Transverse colon (tissue), 4 donors: ENCODE results near the gene WDR86. TPM values are rescaled to one million over a fixed set of nuclear protein-coding genes. Genes with fewer than 3 reads are reported as not detected.
A peak's percentile ranks its signal among the peaks of the same experiment; 100 is the strongest.

ENCODE experiments used
- DNase-seq: peaks from one replicate; pipeline ENCODE4 v3.0.0-alpha.2; 2019
- H3K27ac ChIP-seq, 4 donors: fragments of 200-600 bp; sonication (generic); 2 replicates each; pipeline ENCODE4 v1.5.1; 2016 to 2018; ENCODE audit warnings: inconsistent platforms in 4 of 4
- H3K27me3 ChIP-seq: fragments of 200-600 bp; sonication (generic); 2 replicates; pipeline ENCODE4 v1.5.1; 2017; ENCODE audit warnings: inconsistent platforms
- H3K36me3 ChIP-seq, 4 donors: fragments of 200-600 bp; sonication (generic); 2 replicates each; pipeline ENCODE4 v1.5.1; 2017 to 2019; ENCODE audit warnings: inconsistent platforms in 4 of 4
- H3K4me1 ChIP-seq, 4 donors: fragments of 200-600 bp; sonication (generic); 2 replicates each; pipeline ENCODE4 v1.5.1; 2017 to 2020; ENCODE audit warnings: inconsistent platforms in 4 of 4
- H3K4me3 ChIP-seq, 4 donors: fragments of 200-600 bp; sonication (generic); 1 replicate in 1 of 4; 2 replicates in 3 of 4; pipeline versions ENCODE4 v1.5.1 to v1.6.1; 2017 to 2019; ENCODE audit warnings: inconsistent platforms in 4 of 4
- H3K9me3 ChIP-seq, 2 donors: fragments of 200-600 bp; sonication (generic); 2 replicates each; pipeline ENCODE4 v1.5.1; 2017 to 2019; ENCODE audit warnings: inconsistent platforms in 2 of 2
- EP300 ChIP-seq: sonication (generic); formaldehyde crosslinking; IDR thresholded peaks from one replicate; pipeline ENCODE4 v1.6.1; 2017; ENCODE audit warnings: antibody characterized with exemption, low read depth
- POLR2A ChIP-seq: fragments of 450-650 bp; IDR thresholded peaks from one replicate; pipeline ENCODE4 v1.6.1; 2016; ENCODE audit warnings: antibody characterized with exemption, mild to moderate bottlenecking, moderate library complexity
- POLR2AphosphoS5 ChIP-seq, 3 donors: sonication (generic); formaldehyde crosslinking; IDR thresholded peaks; one replicate each; pipeline ENCODE4 v1.6.1; 2016; ENCODE audit warnings: antibody characterized with exemption in 3 of 3
- WGBS, 2 donors: methylation state at CpG; one replicate each; pipeline ENCODE4 v1.1.5; 2018; ENCODE audit warnings: low coverage in 1 of 2; 5-methylcytosine and 5-hydroxymethylcytosine counted together
- in situ Hi-C, 4 donors: fragments of 200-750 bp; cut with MboI; loops; one replicate each; pipeline versions ENCODE4 v1.15.0 to v1.15.1; 2017; ENCODE audit warnings: low sequenced_read_pairs in 3 of 4, low pct_ligation_motif_present in 1 of 4, low pct_unique_long_range_greater_than_20kb in 1 of 4
- intact Hi-C: fragments of 100-400 bp; cut with DNase I; formaldehyde crosslinking; loops from one replicate; pipeline ENCODE4 v1.15.1; 2023; ENCODE audit warnings: low total_unique reads
- total RNA-seq, 4 donors: library from RNA; depleted of rRNA; stranded (reverse); fragments of >200 nt; gene quantifications; one replicate each; pipeline ENCODE4 v1.1.0, GENCODE V29; 2016
- TF ChIP-seq, protein P1 (sequence below), 5 experiments: fragments of 200-600 bp in 3 of 5; fragments of 450-650 bp in 2 of 5; sonication (generic) in 3 of 5; IDR thresholded peaks; 1 replicate in 2 of 5; 2 replicates in 3 of 5; pipeline ENCODE4 v1.5.1; 2016 to 2017; ENCODE audit warnings: antibody characterized with exemption in 5 of 5, inconsistent platforms in 3 of 5, mild to moderate bottlenecking in 2 of 5, moderate library complexity in 1 of 5

Gene WDR86
- total RNA-seq, 4 donors from 2014 or later = 2.8 to 33.3 (median 7.1) TPM

DNA sequence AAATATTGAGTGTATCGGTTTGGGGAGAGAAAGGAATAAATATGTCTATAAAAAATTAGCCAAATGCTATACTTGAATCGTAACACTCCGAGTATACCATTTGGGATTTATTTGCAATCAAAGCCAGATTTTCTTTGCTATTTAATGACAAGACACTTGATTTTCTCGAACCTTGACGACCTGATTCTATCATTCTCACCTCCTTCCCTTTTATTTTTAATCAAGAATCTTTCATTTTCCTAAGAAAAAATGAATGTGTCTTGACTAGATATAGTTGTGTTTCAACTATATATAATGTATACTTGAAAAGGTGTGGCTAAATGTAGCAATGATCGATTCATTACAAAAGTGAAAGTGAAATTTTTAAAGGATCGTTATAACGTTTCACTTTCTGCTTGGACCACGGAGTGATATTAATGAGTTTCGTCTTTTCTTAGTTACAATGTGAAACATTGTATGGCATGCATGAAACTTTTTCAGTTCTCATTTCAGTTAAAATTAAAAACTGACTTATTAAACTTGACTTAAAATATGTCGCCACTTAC lies 67.7 kb downstream of the WDR86 start:
- no peak for DNase-seq
- in situ Hi-C loops = no loop called here
- peak overlapping the region; percentile 86 to 93 (median 90) for H3K27ac ChIP-seq
- TF ChIP-seq EP300 = no peak
- TF ChIP-seq POLR2AphosphoS5 (IDR thresholded peaks at IDR 0.05) = no peak
- no peak for TF ChIP-seq POLR2A
- TF ChIP-seq, protein P1, sequence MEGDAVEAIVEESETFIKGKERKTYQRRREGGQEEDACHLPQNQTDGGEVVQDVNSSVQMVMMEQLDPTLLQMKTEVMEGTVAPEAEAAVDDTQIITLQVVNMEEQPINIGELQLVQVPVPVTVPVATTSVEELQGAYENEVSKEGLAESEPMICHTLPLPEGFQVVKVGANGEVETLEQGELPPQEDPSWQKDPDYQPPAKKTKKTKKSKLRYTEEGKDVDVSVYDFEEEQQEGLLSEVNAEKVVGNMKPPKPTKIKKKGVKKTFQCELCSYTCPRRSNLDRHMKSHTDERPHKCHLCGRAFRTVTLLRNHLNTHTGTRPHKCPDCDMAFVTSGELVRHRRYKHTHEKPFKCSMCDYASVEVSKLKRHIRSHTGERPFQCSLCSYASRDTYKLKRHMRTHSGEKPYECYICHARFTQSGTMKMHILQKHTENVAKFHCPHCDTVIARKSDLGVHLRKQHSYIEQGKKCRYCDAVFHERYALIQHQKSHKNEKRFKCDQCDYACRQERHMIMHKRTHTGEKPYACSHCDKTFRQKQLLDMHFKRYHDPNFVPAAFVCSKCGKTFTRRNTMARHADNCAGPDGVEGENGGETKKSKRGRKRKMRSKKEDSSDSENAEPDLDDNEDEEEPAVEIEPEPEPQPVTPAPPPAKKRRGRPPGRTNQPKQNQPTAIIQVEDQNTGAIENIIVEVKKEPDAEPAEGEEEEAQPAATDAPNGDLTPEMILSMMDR (IDR thresholded peaks at IDR 0.05) = no peak
- 0 to 3% methylated on average over 11 of the region's 11 CpGs for WGBS, 2 donors
- H3K4me3 ChIP-seq = peak overlapping the region; percentile 62 to 99 (median 91)
- intact Hi-C loops = no loop called here
- no peaks in the 10 kb centered on the region for H3K9me3 ChIP-seq
- no peaks in the 10 kb centered on the region for H3K27me3 ChIP-seq
- H3K36me3 ChIP-seq = peaks cover 0 to 8% (median 0%) of the 10 kb centered on the region in 4 donors
- peaks cover 11 to 44% (median 21%) of the 10 kb centered on the region in 4 donors for H3K4me1 ChIP-seq

DNA sequence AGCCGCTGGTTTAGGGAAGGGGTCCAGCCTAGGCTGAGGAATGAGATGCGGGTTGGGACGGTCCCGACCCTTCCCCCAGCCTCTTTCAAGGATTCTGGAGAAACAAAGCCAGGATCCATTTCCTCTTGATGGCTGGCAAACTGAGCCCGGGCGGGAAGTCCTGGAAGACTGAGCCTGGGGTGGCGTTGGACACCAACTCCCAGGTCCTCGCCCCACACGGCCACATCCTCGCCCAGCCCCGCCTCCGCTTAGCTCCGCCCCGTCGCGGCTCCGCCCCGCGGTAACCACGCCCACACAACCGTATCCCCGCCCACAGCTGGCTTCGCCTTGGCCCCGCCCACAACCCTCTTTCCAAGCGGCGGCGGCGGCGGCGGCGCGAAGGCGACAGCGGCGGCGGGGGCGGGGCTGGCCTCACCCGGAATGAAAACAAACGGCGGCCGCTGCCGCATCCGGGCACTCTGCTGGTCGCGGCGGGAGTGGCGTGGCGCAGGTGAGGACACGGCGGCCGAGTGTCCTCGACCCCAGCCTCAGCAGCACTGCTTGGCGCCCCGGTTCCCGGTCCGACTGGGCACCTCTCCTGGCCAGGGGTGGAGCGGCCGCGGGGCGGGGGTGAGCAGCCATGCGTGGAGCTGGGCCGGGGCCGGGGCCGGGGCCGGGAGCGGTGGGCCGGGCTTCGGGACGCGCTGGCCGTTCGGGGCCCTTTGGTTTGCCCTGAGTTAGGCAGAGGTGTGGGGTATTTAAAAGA lies 68.3 kb downstream of the WDR86 start, which contains the start of gene NUB1:
TSS of gene NUB1 (plus strand) at position 456 of the 745 bp plus-strand sequence. CDS start 3,538 bp downstream, outside the sequence.
- Histone ChIP-seq H3K4me1 (peaks cover 8 to 40% (median 19%) of the 10 kb centered on the region in 4 donors), H3K9me3 (no peaks in the 10 kb centered on the region), H3K4me3 (peak within 1 kb of the TSS; percentile 62 to 99 (median 91)), H3K36me3 (peaks cover 0 to 6% (median 0%) of the 10 kb centered on the region in 4 donors), H3K27ac (peak within 1 kb of the TSS; percentile 86 to 93 (median 90)), H3K27me3 (no peaks in the 10 kb centered on the region)
- TF ChIP-seq POLR2A (peak; percentile 85), EP300 (no peak), POLR2AphosphoS5 (IDR thresholded peaks at IDR 0.05) (peak; percentile 77 to 89 (median 88))
- TF ChIP-seq, protein P1 (IDR thresholded peaks at IDR 0.05) = peak in 2 of 5 experiments; percentile 5 to 23
- intact Hi-C loops (no loop called here), in situ Hi-C loops (no loop called here)
- 6 to 33% methylated on average over 1 to 43 of the region's 72 CpGs for WGBS, 2 donors
- peak; percentile 95 for DNase-seq

GRCh38 chr7:151340794-151341356 lies 69.0 kb downstream of the WDR86 start:
- in situ Hi-C loops = no loop called here
- Histone ChIP-seq H3K9me3 (no peaks in the 10 kb centered on the region), H3K4me3 (peak overlapping the region in 2 of 4 donors; percentile 87 to 95), H3K36me3 (peaks cover 0 to 6% (median 0%) of the 10 kb centered on the region in 4 donors), H3K27ac (peak overlapping the region; percentile 86 to 93 (median 90)), H3K4me1 (peaks cover 3 to 34% (median 16%) of the 10 kb centered on the region in 4 donors), H3K27me3 (no peaks in the 10 kb centered on the region)
- intact Hi-C loops = no loop called here
- TF ChIP-seq, protein P1 (IDR thresholded peaks at IDR 0.05) = peak in 1 of 5 experiments; percentile 18
- TF ChIP-seq POLR2AphosphoS5 (IDR thresholded peaks at IDR 0.05) = no peak
- DNase-seq = no peak
- WGBS, 2 donors = 53 to 72% methylated on average over 8 to 12 of the region's 12 CpGs
